ENCODE data around the gene EHD1. TPM values are rescaled to one million over a fixed set of nuclear protein-coding genes. Genes with fewer than 3 reads are reported as not detected.
"Not testable (repeated sequence)": the region's sequence is repeated elsewhere in the genome, so short reads cannot be mapped to it uniquely, and the experiment has no call there.

EHD1 gene
- total RNA-seq, 1 donor from 2014 or later, result 86.8 TPM

- Mint-ChIP-seq H3K36me3 (peaks cover 9% of the 10 kb centered on the region), H3K27me3 (ENCODE audit: low read depth) (no peaks in the 10 kb centered on the region), H3K9me3 (no peaks in the 10 kb centered on the region), H3K4me3 (no peak overlapping the region), H3K27ac (no peak overlapping the region), H3K4me1 (peaks cover 5% of the 10 kb centered on the region)
- TF ChIP-seq, protein P1, sequence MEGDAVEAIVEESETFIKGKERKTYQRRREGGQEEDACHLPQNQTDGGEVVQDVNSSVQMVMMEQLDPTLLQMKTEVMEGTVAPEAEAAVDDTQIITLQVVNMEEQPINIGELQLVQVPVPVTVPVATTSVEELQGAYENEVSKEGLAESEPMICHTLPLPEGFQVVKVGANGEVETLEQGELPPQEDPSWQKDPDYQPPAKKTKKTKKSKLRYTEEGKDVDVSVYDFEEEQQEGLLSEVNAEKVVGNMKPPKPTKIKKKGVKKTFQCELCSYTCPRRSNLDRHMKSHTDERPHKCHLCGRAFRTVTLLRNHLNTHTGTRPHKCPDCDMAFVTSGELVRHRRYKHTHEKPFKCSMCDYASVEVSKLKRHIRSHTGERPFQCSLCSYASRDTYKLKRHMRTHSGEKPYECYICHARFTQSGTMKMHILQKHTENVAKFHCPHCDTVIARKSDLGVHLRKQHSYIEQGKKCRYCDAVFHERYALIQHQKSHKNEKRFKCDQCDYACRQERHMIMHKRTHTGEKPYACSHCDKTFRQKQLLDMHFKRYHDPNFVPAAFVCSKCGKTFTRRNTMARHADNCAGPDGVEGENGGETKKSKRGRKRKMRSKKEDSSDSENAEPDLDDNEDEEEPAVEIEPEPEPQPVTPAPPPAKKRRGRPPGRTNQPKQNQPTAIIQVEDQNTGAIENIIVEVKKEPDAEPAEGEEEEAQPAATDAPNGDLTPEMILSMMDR (IDR thresholded peaks at IDR 0.05; ENCODE audit: unreplicated experiment), result no peak
- DNase-seq (ENCODE audit: low spot score in 2 of 2, unreplicated experiment in 2 of 2), result no peak
Measured at GRCh38 chr11:64850979-64851567, 27.3 kb downstream of the EHD1 start.

GRCh38 chr11:64849598-64850356, 28.6 kb downstream of the EHD1 start:
- no peak for DNase-seq (ENCODE audit: low spot score in 2 of 2, unreplicated experiment in 2 of 2)
- Mint-ChIP-seq H3K4me3 (no peak overlapping the region), H3K4me1 (peaks cover 6% of the 10 kb centered on the region), H3K36me3 (peaks cover 2% of the 10 kb centered on the region), H3K9me3 (no peaks in the 10 kb centered on the region), H3K27ac (no peak overlapping the region), H3K27me3 (ENCODE audit: low read depth) (no peaks in the 10 kb centered on the region)
- TF ChIP-seq, protein P1 (IDR thresholded peaks at IDR 0.05; ENCODE audit: unreplicated experiment), result no peak

GRCh38 chr11:64848826-64849597, 29.4 kb downstream of the EHD1 start:
- TF ChIP-seq, protein P1 (IDR thresholded peaks at IDR 0.05; ENCODE audit: unreplicated experiment), result no peak
- Mint-ChIP-seq H3K27me3 (ENCODE audit: low read depth) (no peaks in the 10 kb centered on the region), H3K9me3 (no peaks in the 10 kb centered on the region), H3K4me3 (no peak overlapping the region), H3K4me1 (peaks cover 7% of the 10 kb centered on the region), H3K36me3 (no peaks in the 10 kb centered on the region), H3K27ac (no peak overlapping the region)
- no peak for DNase-seq (ENCODE audit: low spot score in 2 of 2, unreplicated experiment in 2 of 2)

- Mint-ChIP-seq H3K27ac (no peak overlapping the region), H3K9me3 (no peaks in the 10 kb centered on the region), H3K4me1 (peaks cover 13% of the 10 kb centered on the region), H3K27me3 (ENCODE audit: low read depth) (no peaks in the 10 kb centered on the region), H3K36me3 (no peaks in the 10 kb centered on the region), H3K4me3 (no peak overlapping the region)
- DNase-seq (ENCODE audit: low spot score in 2 of 2, unreplicated experiment in 2 of 2), result no peak
- TF ChIP-seq, protein P1 (IDR thresholded peaks at IDR 0.05; ENCODE audit: unreplicated experiment), result no peak
Measured at GRCh38 chr11:64848214-64848825, 30.1 kb downstream of the EHD1 start.

GRCh38 chr11:64846998-64847666, 31.3 kb downstream of the EHD1 start:
- Mint-ChIP-seq H3K36me3 (no peaks in the 10 kb centered on the region), H3K27ac (peak overlapping the region; percentile 50), H3K9me3 (no peaks in the 10 kb centered on the region), H3K4me1 (peaks cover 24% of the 10 kb centered on the region), H3K4me3 (peak overlapping the region; percentile 30), H3K27me3 (ENCODE audit: low read depth) (no peaks in the 10 kb centered on the region)
- TF ChIP-seq, protein P1 (IDR thresholded peaks at IDR 0.05; ENCODE audit: unreplicated experiment), result peak; percentile 90
- DNase-seq (ENCODE audit: low spot score in 2 of 2, unreplicated experiment in 2 of 2), result peak; percentile 96 to 97

DNA sequence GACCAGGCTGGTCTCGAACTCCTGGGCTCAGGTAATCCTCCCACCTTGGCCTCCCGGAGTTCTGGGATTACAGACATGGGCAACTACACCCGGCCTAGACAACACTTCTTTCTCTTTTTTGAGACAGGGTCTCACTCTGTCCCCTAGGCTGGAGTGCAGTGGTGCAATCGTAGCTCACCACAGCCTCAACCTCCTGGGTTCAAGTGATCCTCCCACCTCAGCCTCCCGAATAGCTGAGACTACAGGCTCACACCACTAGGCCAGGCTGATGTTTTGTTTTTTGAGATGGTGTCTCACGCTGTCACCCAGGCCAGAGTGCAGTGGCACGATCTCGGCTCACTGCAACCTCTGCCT, 32.7 kb downstream of the EHD1 start:
- peak overlapping the region; percentile 25 for H3K27ac Mint-ChIP-seq
- H3K4me1 Mint-ChIP-seq, result peaks cover 29% of the 10 kb centered on the region
- not testable (repeated sequence) for DNase-seq (ENCODE audit: low spot score in 2 of 2, unreplicated experiment in 2 of 2); H3K9me3 Mint-ChIP-seq; H3K27me3 Mint-ChIP-seq (ENCODE audit: low read depth); H3K36me3 Mint-ChIP-seq
- H3K4me3 Mint-ChIP-seq, result peak overlapping the region; percentile 90

Data from mesothelial cell of epicardium (in vitro differentiated cells).